SH-SY5Y (cell line): ENCODE data around the gene SLC1A1.

Source experiments
- GATA2 ChIP-seq: IDR thresholded peaks from 2 replicates; pipeline ENCODE4 v1.6.1; 2011; ENCODE audit warnings: mild to moderate bottlenecking, low read depth, low read length
- GATA3 ChIP-seq: IDR thresholded peaks from 2 replicates; pipeline ENCODE4 v1.6.1; 2011; ENCODE audit warnings: low read depth, mild to moderate bottlenecking, low read length, moderate library complexity

DNA sequence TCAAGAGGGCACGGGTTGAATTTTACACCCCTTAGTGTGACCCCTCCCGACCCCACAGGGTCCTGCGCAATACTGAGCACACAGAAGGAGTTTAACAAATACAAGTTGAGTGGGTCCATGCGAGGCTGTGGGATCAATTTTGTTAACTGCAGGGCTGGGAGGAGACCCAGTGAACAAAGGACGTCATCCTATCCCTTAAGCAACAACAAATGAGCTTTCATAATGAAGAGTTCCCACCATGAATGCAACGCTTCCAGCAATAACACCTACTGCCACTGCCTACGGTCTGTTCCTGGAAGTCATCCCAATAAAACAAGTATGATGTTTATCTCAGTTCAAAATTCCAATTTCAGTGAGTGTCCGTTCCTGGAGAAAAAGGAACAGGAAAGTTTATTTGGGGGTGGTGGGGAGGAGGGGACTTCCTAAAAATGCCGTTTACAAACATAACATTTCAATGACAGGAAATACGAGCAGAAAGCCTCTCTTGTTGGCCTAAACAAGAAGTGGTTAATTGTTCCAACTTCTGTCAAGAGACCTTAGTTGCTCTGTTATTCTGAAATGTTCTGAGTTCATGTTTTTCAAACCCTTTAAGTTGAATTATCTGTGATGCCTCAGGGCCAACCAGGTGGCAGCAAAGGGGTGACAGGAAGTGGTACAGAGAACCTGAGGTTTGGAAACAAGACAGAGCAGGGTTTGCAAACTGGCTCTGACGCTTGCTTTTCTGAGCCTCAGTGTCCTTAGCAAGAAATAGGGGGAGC is 106.1 kb downstream of the SLC1A1 start:
- TF ChIP-seq GATA2 (no peak), GATA3 (no peak)
